HG03342 (cell line): ENCODE data around the gene DNAJC5.
A peak's percentile ranks its signal among the peaks of the same experiment; 100 is the strongest.
"Not testable (repeated sequence)": the region's sequence is repeated elsewhere in the genome, so short reads cannot be mapped to it uniquely, and the experiment has no call there.

ENCODE experiments used
- ATAC-seq: cut with Tn5 transposase; IDR thresholded peaks from one replicate; pipeline ENCODE4 v1.9.1; 2021; ENCODE audit warnings: mild to moderate bottlenecking, moderate library complexity; ENCODE audit not compliant: unreplicated experiment

The DNAJC5 gene

DNA sequence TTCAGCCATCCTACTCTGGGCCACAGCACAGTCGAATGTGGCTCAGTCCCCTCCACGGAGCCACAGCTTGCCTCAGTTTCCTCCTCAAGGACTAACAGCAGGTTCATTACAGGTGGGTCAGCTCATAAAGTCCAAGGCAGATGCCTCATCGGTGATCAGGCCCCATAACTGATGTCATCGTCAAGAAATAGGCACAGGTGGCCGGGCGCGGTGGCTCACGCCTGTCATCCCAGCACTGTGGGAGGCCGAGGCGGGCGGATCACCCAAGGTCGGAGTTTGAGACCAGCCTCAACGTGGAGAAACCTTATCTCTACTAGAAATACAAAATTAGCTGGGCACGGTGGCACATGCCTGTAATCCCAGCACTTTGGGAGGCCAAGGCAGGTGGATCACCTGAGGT is 57.8 kb downstream of the DNAJC5 start:
- no peak for ATAC-seq

DNA sequence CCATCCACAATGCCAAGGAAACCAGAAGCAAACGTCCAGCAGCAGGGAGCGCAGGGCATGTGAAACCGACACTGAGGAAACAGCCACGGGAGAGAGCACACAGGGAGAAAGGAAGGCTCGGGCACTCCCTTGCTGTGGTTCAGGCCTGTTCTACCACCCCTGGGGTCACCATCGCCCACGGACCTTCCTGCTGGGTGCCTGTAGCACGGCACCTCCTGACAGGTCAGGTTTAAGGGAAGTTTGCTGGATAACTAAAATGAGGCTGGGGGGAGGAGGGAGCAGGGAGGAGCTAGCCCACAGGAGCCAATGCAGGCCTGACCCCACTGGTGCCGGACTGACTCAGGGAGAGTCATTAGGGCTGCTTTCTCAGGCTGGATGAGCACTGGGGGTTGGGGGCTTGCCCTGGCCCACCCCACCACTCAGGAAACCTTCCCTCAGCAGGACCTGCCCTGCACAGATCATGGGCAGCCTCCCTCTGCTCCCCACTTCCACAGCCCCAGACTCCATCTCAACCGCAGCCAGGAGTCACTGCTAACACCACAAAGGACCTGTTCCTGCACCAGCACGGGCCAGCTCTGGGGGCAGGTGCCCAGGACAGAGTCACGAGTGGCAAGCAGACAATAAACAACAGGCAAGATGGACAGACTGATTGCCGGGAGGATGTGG is 59.0 kb downstream of the DNAJC5 start:
- no peak for ATAC-seq

GRCh38 chr20:63955281-63955826 is 60.4 kb downstream of the DNAJC5 start:
- peak; percentile 21 for ATAC-seq

- peak; percentile 62 for ATAC-seq
Measured at GRCh38 chr20:63955827-63956663, 61.1 kb downstream of the DNAJC5 start, which contains the start of gene UCKL1. Gene UCKL1, minus strand, starts transcription at chr20:63956416. Its CDS starts 44 bp downstream, at chr20:63956372.

DNA sequence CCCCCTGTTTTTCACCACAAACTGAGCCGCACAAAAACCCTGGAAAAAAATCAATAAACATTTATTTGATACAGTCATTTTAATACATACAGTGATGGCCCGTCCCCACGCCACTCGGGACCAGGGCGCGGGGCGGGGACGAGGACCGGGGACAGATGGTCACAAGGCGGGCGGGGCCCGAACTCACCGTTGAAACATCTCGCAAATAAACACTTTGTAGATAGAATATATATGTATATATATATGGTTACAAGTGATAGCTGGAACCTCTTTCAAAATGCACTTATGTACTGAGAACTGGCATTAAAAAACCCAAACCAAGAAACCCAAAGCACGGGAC is 61.7 kb downstream of the DNAJC5 start:
- ATAC-seq = no peak

GRCh38 chr20:63957004-63957689 is 62.2 kb downstream of the DNAJC5 start:
- peak; percentile 30 for ATAC-seq

- no peak for ATAC-seq
Measured at GRCh38 chr20:63957690-63958441, 62.9 kb downstream of the DNAJC5 start.

DNA sequence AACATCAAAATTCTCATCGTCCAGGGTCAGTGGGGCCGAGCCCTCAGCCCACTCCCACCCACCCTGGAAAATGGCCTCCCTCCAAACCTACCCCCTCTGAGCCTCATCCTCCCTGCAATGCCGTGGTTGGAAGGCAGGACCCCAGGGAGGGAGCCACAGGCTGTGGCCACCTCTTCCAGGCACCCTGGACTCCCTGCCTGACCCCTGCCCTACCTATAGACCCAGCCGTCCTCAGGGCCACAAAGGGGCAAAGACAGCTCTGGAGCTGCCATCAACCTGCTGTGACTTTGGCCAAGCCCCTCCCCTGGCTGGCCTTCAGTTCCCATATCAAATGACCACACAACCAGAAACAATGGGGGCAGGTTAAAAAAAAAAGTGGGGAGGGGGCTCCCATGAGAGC is 63.5 kb downstream of the DNAJC5 start:
- ATAC-seq = no peak

DNA sequence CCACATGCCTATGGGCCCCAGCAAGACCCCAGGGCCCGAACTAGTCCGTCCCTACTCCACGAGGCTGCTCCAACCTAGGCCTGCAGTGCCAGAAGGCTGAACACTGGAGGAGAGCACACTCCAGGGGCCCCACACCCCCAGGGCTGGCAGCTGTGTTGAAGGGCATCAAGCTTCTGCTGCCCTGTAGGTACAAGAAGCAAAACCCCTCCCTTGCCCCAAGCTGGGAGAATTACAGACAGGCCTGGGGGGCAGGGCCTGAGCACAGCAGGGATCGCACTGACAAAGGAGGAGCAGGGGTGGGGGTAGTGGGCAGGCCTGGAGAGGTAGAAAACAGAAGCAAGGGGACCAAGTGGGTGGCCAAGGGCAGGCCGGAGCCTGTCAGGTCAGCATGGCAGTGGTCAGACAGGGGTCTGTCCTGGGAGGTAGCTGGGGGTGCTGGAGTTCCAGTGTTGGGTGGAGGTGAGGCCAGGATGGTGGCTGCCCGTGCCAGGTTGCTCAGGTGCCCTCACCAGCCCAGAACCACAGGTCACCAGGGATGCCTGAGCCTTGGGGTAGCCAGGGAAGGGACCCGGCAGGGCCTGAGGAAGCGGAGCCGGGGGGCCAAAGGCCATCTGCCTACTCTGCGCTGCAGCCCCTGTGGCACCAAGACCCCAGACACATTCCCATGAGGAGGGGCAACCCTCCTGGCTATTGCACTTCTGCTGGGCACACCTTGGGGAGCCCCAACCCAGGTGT is 64.2 kb downstream of the DNAJC5 start:
- no peak for ATAC-seq

DNA sequence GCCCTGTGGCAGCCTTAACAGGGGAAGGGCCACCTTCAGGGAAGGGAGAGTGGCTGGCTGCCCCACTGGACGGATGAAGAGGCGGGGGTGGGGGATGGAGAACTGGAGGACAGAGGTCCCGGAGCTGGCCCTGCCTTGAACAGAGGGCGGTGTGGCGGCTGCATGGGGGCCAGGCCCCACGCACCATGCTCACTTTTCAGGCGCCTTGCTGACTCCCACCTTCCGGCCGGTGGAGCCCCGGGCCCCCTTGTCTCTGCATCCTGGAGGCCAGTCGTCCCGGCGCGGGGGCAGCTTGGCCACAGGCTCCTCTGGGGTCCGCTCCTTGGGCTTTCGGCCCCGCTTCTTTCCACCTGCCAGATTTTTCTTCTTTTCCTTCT is 64.8 kb downstream of the DNAJC5 start:
- ATAC-seq = no peak

DNA sequence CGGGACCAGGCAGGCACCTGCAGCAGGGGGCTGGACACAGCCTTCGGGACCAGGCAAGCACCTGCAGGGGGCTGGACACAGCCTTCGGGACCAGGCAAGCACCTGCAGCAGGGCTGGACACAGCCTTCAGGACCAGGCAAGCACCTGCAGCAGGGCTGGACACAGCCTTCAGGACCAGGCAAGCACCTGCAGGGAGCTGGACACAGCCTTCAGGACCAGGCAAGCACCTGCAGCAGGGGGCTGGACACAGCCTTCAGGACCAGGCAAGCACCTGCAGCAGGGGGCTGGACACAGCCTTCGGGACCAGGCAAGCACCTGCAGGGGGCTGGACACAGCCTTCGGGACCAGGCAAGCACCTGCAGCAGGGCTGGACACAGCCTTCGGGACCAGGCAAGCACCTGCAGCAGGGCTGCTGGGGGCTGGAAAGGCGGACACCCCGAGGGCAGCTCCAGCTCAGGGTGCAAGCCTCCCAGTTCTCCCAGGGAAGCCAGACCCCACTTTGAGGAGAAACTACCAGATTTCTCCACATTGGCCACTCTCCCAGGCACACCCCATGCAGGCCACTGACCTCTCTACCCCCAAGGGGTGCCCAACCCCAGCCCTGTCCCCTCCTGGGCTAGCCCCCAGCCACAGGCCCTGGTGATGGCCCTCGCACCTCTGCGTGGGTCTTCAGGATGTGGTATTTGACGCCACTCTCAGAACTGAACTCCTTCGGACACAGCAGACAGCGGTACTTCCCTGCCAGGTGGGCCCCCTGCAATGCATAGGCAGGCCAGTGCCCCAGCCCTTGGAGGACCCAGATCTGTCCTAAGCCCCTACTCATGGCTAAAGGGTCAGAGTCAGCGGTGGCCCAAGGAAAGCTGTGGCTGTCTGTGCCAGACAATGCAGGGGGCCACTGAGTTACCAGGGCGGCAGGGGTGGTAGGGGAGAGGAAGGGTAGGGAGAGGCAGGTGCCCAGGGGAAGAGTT is 66.0 kb downstream of the DNAJC5 start:
- ATAC-seq = not testable (repeated sequence)

- no peak for ATAC-seq
Measured at GRCh38 chr20:63961664-63962425, 66.9 kb downstream of the DNAJC5 start.

DNA sequence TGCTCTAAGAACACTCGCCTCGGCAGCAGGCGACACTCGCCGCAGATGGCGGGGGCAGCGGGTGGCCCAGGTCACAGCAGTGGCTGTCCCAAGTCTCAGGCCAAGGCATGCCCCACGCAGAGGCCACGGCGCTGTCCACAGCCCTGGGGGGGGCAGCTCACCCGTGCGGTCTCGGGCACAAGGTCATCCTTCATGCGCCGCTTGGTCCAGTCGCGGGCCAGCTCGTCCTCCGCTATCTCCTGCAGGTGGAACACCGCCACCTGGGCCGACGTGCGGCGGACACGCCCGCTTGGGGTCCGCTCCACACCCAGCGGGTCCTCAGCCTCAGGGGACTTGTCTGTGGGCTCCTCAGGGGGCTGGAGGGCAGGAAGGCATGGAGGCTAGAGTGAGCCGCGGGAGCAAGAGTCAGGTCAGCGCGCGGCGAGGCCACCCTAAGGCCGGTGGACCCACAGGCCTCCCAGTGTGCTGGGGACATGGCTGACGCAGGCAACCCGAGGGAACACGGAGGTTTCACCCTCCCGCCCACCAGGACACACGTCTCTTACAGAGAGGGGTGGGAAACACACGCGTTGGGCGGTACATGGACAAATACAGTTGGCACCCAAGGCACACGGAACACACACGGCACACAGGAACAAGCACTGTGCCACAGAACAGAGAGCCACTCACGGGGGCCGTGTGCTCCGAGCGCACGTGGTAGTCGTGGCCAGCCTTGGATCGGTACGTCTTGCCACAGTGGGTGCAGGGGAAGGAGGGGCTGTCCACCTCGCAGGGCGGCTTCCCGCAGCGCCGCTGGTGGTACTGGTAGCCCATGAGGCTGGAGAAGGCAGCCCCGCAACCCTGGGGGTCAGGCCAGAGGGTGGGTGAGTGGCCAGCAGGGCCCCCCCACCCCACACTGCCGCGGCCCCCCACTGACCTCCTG is 67.8 kb downstream of the DNAJC5 start:
- ATAC-seq = no peak

DNA sequence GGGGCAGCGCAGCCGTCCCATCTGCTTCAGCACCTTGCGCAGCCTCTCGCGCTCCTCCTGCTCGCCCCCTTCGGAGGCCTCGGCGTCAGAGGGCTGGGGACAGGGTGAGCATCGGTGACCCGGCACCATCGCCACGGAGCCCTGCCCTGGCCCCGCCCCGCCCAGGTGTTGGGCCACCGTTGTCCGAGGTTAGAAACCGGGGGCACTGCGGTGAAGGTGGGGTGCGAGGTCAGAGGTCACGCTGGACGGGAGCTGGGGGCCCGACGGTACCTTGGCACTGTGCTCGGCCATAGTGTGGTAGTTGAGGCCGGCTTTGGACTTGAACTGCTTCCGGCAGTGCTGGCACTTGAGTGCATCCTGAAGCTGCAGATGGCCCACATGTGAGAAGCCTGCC is 68.4 kb downstream of the DNAJC5 start:
- no peak for ATAC-seq

- ATAC-seq = no peak
Measured at GRCh38 chr20:63963784-63964301, 68.9 kb downstream of the DNAJC5 start.

- ATAC-seq = no peak
Measured at GRCh38 chr20:63964412-63964811, 69.5 kb downstream of the DNAJC5 start.
